ENCODE results near the gene RPH3AL.

The RPH3AL gene

DNA sequence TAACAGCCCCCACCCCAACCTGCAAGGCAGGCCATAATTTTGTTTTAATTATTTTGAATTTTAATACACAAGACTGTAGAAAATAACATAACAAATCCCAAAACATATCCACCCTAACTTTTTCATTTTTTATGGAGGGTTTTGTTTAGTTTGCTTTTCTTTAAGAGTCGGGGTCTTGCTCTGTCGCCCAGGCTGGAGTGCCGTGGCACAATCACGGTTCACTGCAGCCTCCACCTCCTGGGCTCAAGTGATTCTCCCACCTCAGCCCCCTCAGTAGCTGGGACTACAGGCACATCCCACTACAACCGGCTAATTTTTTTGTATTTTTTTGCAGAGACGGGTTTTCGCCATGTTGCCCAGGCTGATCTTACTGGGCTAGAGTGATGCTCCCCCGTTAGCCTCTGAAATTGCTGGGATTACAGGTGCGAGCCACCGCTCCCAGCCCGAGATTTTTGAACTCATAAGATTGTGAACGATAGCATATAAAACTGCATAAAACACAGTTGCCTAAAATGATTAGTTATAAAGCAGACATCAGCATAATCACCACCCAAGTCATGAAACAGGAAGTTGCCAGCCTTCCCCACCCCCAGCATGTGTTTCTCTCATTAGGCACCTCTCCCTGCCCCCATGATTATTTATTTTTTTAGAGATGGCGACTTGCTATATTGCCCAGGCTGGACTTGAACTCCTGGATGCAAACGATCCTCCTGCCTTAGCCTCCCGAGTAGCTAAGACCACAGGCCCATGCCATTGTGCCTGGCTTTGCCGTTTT is 157.6 kb downstream of the RPH3AL start:
- DNase-seq, result no peak

DNA sequence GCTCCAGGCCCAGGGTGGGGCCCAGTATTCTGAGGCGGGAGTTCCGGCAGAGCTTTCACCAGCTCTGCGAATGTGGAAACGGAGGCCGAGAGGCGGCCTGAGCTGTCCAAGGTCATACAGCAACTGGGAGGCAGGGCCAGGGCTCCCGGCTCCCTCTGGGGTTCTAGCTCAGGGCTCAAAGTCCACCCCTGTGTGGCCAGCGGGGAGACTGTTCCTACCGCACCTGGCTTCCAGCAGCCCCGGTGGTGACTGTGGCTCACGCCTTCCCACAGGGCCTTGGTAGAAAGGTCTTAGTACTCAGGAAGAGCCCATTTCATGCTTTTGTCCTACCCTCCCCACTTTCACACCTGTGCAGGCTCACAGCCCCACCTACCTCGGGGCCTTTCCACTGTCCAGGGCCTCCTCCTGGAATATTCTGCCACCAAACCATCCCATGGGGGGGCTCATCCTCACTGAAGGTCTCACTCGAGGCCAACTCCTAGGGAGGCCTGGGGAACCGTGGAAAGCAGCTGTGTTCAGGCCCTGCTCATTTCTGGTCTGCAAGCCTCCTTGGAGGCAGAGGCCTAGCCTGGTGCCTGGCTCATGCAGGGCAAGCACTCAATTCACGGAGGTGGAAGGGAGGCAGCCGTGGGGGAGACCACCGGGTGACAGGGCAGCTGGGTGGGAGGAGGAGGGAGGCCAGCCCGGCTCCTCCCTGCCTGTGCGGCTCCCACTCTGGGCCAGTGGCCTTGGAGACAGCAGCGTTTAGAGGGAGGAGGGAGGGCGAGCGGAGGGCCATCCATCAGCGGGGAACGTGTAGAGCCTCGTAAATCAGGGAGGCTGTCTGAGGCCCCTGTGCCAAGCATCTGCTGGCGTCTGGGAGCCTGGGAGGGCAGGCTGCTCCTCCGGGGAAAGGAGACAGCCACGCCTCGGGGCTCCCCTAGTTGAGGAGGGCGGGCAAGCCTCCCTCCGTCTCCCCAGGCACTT is 158.5 kb downstream of the RPH3AL start:
- no peak for DNase-seq

DNA sequence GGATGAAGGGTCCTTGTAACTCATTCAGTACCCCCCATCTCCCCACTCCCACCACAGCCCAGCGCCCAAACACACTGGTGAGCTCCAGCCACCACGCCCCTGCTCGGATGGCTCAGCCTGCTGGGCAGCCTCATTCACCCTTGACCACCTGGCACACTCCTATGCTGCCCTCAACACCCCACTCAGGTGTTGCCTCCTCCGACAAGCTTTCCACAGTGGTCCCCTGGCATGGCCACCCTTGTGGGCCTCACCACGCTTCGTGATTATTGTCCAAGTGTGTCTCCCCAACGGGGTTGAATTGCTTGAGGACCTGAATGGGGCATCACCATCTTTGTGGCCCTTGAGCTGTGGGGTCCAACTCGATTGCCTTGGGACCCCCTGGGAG is 159.2 kb downstream of the RPH3AL start:
- DNase-seq, result no peak

DNA sequence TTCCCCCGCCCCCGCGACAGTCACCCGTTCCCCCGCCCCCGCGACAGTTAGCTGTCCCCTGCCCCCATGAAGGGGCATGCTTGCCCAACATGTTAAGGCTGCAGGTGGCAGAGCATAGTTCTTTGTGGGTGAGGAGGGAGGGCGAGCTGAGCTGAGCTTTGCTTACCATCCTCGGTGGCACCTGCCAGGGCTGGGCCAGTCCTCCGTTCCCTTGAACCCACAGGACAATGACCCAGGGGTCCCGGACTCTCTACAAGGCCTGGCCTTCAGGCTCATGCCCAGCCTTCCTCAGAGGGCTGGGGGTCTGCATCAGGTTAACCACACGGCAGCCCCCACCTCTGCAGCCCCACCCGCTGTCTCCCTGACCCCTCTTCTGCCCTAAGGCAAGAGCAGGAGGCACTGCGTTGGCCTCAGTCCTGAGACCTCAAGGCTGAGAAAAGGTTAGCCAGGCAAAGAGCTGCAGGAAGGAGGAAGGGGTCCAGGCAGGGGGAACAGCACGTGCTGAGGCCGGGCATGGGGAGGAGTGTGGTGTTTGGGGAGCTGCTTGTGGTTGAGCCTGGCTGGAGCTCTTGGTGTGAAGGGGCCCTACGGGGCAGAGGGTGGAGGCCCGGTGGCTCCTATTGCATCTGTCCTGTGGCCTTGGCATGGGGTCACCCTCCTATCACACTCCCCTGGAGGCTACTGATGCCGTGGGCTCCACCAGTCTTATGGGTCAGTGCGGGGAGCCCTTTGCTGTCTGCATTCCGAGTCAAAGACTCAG is 159.8 kb downstream of the RPH3AL start:
- DNase-seq, result no peak

DNA sequence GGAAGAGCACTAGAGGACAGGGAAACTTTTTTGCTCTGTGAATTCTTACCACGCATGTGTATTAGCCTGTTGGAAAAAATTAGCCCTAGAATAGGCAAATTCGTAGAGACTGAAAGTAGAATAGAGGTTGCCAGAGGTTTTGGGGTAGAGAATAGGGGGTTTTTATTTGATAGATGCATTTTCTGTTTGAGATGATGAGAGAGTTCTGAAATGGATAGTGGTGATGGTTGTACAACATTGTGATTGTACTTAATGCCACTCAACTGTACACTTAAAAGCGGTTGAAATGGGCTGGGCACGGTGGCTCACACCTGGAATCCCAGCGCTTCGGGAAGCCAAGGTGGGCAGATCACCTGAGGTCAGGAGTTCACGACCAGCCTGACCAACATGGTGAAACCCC is 163.2 kb downstream of the RPH3AL start:
- DNase-seq, result no peak

DNA sequence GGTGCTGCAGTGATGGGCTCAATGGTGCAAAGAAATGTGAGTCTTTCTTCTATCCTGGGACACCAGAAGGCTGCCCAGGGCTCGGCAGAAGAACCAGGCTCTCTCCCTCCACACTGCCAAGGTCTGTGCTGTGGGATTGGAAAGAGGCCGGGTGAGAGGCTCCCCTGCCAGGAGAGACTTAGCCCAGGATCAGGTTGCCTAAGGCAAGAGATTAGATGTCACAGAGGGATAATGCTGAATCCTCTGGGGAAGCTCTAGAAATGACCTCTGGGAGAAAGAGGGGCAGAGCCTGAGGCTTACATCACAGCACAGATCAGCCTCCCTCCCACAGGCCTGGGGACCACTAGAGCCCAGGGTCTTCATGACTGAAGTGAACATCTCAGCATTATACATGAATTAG is 165.5 kb downstream of the RPH3AL start:
- no peak for DNase-seq

DNA sequence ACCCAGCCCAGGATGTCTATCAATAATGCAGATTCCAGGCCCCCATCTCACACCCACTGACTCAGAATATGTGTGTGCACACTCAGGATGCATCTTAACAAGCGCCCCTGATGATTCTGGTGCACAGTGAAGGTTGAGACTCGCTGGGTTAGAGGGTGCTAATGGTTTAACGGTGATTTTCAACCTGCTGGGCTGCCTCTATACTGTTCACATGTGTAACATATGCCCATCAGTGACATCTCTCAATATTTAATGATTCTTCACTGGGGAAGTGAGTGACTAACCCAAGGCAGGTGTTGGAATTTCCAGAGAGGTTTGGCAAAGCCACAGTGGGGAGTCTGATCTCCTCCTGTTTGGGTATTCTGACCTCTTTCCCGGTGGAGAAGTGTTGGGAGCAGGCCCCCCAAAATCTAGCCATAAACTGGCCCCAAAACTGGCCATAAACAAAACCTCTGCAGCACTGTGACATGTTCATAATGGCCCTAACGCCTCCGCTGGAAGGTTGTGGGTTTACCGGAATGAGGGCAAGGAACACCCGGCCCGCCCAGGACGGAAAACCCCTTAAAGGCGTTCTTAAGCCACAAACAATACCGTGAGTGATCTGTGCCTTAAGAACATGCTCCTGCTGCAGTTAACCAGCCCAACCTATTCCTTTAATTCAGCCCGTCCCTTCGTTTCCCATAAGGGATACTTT is 167.0 kb downstream of the RPH3AL start:
- peak; percentile 35 for DNase-seq

DNA sequence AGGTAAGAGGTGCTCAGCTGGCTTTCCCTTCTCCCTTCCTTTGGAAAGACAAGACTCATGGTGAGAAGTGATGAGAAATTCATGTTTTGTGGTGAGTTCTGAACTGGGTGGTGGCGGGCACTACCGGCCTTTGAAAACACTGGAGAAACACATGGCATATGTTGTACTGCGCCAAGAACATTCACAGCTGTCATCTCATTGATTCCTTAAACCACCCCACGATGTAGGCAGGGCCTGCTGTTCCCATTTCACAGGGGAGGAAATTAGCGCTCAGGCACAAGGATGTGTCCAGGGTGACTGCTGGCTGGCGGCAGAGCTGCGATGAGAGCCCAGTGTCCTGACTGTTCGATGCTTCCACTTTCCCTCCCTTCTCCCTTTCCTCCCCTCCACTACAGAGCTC is 169.6 kb downstream of the RPH3AL start:
- DNase-seq, result no peak

DNA sequence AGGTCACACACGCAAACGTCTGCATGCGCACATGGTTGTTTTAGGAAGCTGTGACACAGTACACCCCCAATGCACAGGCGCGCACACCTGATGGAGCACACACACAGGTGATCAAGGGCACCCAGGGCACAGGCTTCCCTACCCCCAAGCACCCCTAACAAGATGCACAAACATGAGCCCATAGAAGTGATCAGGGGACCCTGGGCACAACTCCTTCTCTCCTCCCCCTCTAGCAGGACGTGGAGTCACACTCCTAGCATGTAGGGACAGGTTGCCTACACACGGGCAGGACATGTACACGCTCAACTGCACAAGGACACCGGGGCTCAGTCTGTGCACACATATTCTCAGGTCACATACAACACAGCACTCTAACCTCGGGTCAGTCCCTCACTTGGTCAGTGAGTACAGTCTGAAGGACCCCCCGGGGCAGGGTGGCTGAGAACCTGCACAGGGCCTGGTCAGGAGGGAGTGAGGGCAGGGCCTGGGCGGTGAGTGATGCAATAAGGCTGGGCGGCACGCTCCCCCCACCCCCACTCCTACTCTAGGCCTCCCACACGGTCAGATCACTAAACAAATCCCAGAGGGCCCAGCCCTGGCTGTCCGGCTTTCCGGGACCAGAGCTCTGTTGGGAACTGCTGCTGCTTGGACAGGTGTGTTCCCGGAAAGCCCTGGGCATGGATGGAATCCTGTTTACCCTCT is 170.4 kb downstream of the RPH3AL start:
- no peak for DNase-seq

DNA sequence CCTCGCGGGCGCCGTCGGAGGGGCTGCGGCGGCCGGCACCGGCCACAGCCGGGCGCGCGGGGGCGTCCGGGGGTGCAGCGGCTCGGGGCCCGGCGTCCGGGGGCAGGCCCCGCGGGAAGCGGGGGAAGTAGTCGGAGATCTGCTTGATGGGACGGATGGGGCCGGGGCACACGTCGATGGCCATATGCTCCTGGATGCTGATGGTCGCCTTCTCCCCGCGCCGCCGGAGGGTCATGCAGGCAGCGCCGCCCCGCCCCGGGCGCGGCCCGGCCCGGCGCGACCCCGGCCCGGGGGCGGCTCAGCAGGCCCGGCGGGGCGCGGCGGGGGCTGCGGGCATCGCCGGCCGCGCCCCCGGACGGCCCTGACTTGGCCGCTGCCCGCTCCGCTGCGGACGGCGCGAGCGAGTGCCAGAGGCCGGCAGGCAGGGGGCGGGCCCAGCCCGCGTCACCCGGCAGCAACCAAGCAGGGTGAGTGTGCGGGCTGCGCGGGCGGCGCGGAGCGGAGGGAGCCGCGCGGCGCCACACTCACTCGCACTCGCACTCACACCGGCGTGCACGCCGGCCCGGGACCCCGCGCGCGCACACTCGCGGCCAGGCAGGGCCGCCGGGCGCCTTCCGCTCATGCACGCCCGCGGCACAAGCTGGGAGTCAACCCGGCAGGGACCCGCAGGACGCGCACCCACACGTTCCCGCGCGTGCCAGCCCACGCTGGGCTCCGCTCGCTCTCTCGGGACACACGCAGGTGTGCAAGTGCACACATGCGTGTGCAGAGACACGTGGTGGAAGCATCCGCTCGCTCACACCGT is 171.2 kb downstream of the RPH3AL start, which contains the start of gene DOC2B:
TSS of gene DOC2B (minus strand) at position 406 of the 805 bp plus-strand sequence. CDS start at position 235, 171 bp downstream.
- DNase-seq, result no peak

DNA sequence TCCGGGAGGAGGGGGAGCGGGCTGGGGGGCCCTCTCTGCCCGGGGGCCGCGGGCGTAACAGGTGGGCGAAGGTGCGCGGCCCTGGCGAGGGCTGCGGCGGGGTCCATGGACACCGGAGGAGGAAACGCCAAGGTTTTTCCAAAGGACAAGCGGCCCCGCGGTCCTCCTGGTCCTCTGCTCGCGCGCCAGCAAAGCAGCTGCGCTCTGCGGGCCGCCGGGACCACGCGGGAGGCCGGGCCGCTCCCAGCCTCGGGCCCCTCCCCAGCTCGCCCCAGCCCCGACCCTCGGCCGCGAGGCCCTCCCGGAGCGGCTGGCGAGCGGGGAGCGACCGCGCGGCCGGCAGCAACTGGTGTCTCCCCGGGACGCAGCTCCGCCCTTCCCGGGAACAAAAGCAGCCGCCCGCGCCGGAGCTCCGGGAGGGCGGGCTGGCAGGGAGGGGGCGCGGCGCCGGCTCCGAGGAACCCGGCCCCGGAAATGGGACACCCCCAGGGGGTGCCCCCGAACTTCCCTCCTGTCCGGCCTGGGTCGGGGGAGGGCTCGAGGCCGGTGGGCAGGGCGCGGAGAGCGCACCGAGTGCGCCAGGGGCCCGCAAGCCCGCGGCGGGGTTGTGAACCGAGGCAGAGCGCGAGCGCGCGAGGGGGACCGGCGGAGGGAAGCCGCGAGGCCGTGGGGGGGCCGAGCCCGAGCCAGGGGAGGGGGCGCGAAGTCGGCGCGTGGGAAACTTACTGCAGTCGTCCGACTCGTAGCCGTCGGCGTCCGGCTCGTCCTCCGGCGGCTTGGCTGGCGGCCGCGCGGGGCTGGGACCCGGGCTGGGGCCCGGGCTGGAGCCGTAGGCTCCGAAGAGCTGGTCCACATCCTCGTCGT is 172.0 kb downstream of the RPH3AL start:
- no peak for DNase-seq

DNA sequence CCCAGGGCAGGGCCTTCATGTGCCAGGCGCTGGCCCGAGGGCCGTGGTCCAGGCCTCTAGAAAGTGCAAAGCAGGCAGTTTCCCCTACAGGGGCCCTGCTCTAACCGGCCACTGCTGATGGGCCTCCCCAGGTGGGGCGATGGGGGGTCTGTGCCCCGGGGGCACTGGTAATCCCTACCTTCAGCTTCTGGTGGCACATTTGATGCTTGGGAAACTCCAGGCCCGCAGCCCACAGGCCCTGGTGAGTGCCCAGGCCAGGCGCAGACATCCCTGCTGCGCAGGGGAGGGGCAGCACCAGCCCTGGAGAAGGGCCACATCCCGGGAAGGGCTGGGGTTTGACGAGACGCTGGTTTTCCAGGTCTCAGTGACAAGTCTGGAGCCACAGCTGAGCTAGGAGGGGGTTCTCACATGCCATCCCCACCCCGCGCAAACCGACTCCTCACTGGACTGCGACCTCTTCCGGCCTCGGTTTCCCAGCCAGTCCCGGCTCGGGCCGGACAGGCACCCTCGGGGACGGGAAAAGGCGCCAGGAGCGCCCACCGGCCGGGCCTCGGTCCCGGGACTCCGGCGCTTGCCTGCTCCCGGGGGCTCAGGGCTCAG is 172.7 kb downstream of the RPH3AL start:
- DNase-seq, result no peak

DNA sequence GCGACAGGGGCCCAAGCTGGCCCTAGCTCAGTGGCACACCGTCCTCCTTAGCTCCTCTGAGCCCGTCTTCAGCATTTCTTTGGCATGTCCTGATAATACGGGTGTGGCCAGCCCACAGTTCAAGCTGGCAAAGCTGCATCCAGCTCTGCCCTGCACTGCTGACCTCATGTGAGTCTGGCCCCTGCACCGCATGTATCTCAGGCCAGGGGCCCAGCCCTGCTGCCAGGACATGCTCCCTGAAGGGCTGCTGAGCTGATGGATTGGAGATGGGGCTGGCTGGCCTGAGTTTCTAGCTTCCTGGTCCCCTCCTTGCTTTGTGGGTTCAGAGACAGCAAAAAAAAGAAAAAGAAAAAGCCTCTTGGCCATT is 173.6 kb downstream of the RPH3AL start:
- no peak for DNase-seq

DNA sequence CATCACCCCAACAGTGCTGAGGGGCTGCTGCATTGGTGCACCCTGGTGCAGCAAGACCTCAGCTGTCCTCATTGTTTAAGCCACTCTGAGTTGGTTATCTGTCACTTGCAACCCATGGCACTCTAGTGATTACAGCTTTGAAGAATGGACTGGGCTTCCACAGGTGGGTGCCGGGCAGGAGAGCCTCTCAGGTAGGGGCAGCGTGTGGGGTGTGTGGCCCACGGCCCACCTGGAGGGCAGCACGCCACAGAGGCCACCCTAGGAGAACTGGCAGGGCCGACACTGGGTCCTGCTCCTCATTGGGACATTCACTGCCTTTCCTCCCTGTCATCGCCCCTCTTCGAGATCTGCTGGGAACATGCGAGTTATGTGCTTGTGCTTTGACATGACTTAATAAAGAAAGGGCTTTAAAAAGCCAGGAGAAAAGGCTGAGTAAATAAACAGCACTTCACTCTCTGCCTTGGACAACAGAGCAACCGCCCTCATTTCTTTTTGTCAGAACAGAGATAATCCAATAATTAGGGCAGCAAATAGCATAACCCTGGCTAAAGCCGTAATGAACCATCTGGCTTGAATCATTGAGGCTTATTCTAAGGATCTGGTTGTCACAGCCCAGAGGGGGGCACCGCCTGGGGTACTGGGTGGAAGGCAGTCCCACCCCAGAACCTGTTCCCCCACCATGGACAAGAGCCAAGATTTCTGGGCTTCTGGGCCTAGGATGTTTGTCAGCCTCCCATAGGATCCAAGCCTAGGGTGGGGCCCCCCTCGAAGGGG is 174.1 kb downstream of the RPH3AL start:
- no peak for DNase-seq

DNA sequence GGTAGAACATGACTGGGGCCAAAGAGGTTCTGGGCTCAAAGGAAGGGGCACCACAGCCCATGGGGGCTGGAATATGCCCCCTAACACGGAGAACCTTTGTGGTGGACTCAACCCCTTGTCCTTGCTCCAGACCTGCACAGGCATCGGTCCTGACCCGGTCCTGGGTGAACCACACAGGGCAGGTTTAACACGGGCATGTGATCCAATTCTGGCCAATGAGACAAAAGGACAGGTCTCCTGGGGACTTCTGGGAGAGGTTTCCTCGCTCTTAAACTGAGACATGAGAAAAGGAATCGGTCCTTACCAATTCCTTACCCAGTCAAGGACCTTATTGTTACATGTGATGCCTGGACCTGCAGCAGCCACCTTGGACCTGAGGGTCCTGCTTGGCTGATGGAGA is 174.8 kb downstream of the RPH3AL start:
- no peak for DNase-seq

DNA sequence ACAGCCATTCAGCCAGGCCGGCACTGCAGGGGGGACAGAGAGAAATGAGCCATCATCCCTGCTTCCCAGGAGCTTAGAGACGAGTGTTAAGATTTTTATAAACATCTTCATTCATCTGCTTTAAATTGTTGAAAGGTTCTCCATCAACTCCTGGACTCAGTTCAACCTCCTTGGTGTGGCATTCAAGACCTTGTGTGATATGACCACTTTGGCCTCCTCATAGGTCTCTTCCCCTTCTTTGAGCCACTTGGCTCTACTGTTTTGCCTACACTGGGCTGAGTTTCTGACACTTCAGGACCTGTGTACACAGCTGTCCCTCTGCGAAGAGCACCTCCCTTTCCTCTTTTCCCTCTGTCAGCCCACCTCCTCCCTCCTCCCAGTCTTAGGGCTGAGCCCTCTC is 175.5 kb downstream of the RPH3AL start:
- no peak for DNase-seq

DNA sequence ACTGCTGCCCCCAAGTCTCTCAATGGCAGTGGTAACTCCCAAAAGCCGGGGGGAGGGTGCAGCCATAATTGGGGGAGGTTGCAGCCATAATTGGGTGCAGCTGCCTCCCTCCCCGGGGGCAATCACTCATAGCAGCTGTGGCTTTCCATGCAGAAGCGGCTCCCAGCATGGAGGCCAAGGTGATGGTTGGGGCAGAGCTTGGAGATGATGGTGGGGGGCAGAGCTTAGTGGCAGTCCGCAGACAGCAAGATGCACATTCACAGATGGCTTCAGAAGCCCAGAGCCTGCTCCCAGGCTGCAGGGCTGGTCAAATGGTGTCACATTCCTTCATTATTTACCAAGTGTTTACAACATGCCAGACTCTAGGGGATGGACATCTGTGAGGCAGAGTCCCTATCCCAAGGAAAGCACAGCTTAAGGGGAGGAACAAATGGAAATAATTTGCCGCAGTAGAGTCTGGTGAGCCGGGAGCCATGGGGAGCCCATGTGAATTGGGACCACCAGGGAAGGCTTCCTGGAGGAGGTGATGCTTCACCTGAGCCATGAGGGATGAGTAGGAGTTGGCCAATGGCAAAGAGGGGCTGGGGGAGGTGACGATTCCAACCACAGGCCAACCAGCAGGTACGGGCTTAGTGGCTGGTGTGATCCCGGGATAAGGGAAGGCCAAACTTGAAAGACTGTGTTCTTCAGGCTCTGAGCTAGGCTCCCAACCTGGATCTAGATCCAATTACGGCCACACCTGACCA is 179.3 kb downstream of the RPH3AL start:
- no peak for DNase-seq

DNA sequence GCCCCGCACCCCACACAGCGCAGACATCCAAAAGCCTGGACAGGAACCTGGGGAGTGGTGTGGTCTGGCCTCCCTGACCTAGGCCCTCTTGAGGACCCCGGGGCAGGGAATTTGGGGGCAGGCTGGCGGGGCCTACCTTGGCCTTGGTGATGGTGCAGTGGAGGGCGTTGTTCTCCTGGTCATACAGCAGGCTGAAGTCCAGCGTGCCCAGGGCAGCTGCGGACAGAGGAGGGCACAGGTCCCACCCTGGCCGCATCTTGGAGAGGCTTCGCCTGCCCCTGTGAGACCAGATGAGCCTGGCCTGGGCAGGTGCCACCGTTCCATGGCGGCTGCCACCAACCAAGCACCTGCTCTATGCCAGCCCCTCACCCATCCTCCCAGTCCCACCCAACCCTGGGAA is 180.2 kb downstream of the RPH3AL start:
- no peak for DNase-seq
